ENCODE measurements around the gene ZSCAN16. TPM values are rescaled to one million over a fixed set of nuclear protein-coding genes. Genes with fewer than 3 reads are reported as not detected.
"Not testable (repeated sequence)": the region's sequence is repeated elsewhere in the genome, so short reads cannot be mapped to it uniquely, and the experiment has no call there.

The ZSCAN16 gene
- total RNA-seq = 1 to 10 TPM in 4 of 5 donors, not detected in 1; 3.8 to 9.0 (median 4.9) TPM
- polyA plus RNA-seq = 10 to 100 TPM in 1 of 3 donors, 1 to 10 TPM in 2; 6.1 to 13.0 (median 7.1) TPM
- long read RNA-seq, donor 1 = 0 reads
- long read RNA-seq, donor 2, partial matches to known transcripts = 17 of 18 reads
- long read RNA-seq, donor 2, other reads (novel, unspliced or antisense) = 0 of 18 reads
- long read RNA-seq, donor 3, partial matches to known transcripts = 0 of 24 reads
- long read RNA-seq, donor 3, other reads (novel, unspliced or antisense) = 23 of 24 reads
- long read RNA-seq, donor 4 = 0 reads
- long read RNA-seq, donor 5, partial matches to known transcripts = 31 of 31 reads
- long read RNA-seq, donor 5, other reads (novel, unspliced or antisense) = 0 of 31 reads
- long read RNA-seq, donor 6, partial matches to known transcripts = 39 of 42 reads
- long read RNA-seq, donor 6, other reads (novel, unspliced or antisense) = 0 of 42 reads
- long read RNA-seq, donor 7 = 0 reads
- long read RNA-seq, donor 8, partial matches to known transcripts = 0 of 29 reads
- long read RNA-seq, donor 8, other reads (novel, unspliced or antisense) = 28 of 29 reads
- long read RNA-seq, donor 9 = 0 reads
- long read RNA-seq, donor 10, partial matches to known transcripts = 8 of 8 reads
- long read RNA-seq, donor 10, other reads (novel, unspliced or antisense) = 0 of 8 reads

GRCh38 chr6:28124350-28124970 lies at the start of gene ZSCAN16:
Gene ZSCAN16 (plus strand): TSS chr6:28124609. CDS start chr6:28125444, 835 bp downstream.
- Histone ChIP-seq H3K9me3 (no peaks in the 10 kb centered on the region), H3K4me3 (peak within 1 kb of the TSS; percentile 64 to 78 (median 73)), H3K27me3 (no peaks in the 10 kb centered on the region), H3K36me3 (peaks cover 0 to 64% (median 49%) of the 10 kb centered on the region in 4 donors), H3K27ac (peak within 1 kb of the TSS; percentile 73 to 82 (median 75)), H3K4me1 (peaks cover 7 to 26% (median 21%) of the 10 kb centered on the region in 4 donors)
- WGBS, 5 donors = 0% methylated on average over 20 to 28 of the region's 28 CpGs
- peak; percentile 84 to 95 for DNase-seq
- TF ChIP-seq POLR2AphosphoS5 (IDR thresholded peaks at IDR 0.05) (peak in 2 of 3 donors; percentile 54 to 63), EP300 (IDR thresholded peaks at IDR 0.05) (no peak)
- intact Hi-C loops (cut with DNase I; ENCODE audit: low total_unique reads) = loop anchor here (10.0 kb wide), 1 partner anchor 100 kb away; the partner anchor contains the start of gene ZSCAN9

- no peak for TF ChIP-seq CTCF (IDR thresholded peaks at IDR 0.05)
- no peak for TF ChIP-seq EP300 (IDR thresholded peaks at IDR 0.05)
- TF ChIP-seq POLR2AphosphoS5 (IDR thresholded peaks at IDR 0.05) = no peak
- no peak for TF ChIP-seq POLR2A (IDR thresholded peaks at IDR 0.05)
- Histone ChIP-seq H3K4me1 (peaks cover 12 to 18% (median 15%) of the 10 kb centered on the region in 4 donors), H3K27me3 (no peaks in the 10 kb centered on the region), H3K27ac (no peak overlapping the region), H3K4me3 (no peak overlapping the region), H3K9me3 (no peaks in the 10 kb centered on the region), H3K36me3 (no peaks in the 10 kb centered on the region)
- DNase-seq = peak in 1 of 2 donors; percentile 2
- intact Hi-C loops (cut with DNase I; ENCODE audit: low total_unique reads) = no loop called here
These were observed 46.4 kb upstream of the ZSCAN16 start for GRCh38 chr6:28078050-28078449.

- 84 to 94% (median 89%) methylated on average over 6 of the region's 6 CpGs for WGBS, 5 donors
- Histone ChIP-seq H3K4me1 (peaks cover 12 to 18% (median 15%) of the 10 kb centered on the region in 4 donors), H3K9me3 (no peaks in the 10 kb centered on the region), H3K4me3 (no peak overlapping the region), H3K27ac (no peak overlapping the region), H3K27me3 (no peaks in the 10 kb centered on the region), H3K36me3 (no peaks in the 10 kb centered on the region)
- intact Hi-C loops (cut with DNase I; ENCODE audit: low total_unique reads) = no loop called here
- DNase-seq = no peak
- TF ChIP-seq CTCF (IDR thresholded peaks at IDR 0.05) (no peak), POLR2A (IDR thresholded peaks at IDR 0.05) (no peak), POLR2AphosphoS5 (IDR thresholded peaks at IDR 0.05) (no peak), EP300 (IDR thresholded peaks at IDR 0.05) (no peak)
These were observed 45.6 kb upstream of the ZSCAN16 start for GRCh38 chr6:28078836-28079235.

GRCh38 chr6:28080381-28080630 lies 44.1 kb upstream of the ZSCAN16 start, which contains the start of gene ZNF165:
Gene ZNF165 (plus strand): TSS chr6:28080568. CDS start chr6:28085481, 4,913 bp downstream.
- 0 to 5% (median 0%) methylated on average over 11 to 15 of the region's 15 CpGs for WGBS, 5 donors
- H3K27me3 ChIP-seq; DNase-seq; intact Hi-C loops (cut with DNase I; ENCODE audit: low total_unique reads); H3K36me3 ChIP-seq; H3K9me3 ChIP-seq: not testable (repeated sequence)
- H3K27ac ChIP-seq = peak within 1 kb of the TSS; percentile 80 to 93 (median 88)
- peaks cover 12 to 18% (median 15%) of the 10 kb centered on the region in 4 donors for H3K4me1 ChIP-seq
- peak within 1 kb of the TSS; percentile 66 to 84 (median 74) for H3K4me3 ChIP-seq
